ENCODE results near the gene CACNB1.
A peak's percentile ranks its signal among the peaks of the same experiment; 100 is the strongest.

Gene CACNB1

DNA sequence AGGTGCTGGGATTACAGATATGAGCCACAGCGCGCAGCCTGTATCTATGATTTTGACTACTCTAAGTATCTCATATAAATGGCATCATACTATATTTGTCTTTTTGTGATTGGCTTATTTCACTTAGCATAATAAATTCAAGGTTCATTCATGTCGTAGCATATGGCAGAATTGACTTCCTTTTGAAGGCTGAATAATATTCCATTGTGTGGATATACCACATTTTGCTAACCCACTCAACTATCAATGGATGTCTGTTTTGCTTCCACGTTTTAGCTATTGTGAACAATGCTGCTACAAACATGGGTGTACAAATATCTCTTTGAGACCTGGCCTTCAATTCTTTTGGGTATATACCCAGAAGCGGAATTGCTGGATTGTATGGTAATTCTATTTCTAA lies 56.2 kb downstream of the CACNB1 start:
- Histone ChIP-seq H3K4me3 (ENCODE audit: low read depth, low read length) (no peak overlapping the region), H3K27ac (ENCODE audit: extremely low read depth, low read depth, low read length) (no peak overlapping the region), H3K9me3 (ENCODE audit: control insufficient read depth, insufficient read depth, low read depth, low read length) (no peaks in the 10 kb centered on the region), H3K4me1 (ENCODE audit: control insufficient read depth, insufficient read depth, low read length) (no peaks in the 10 kb centered on the region), H3K36me3 (ENCODE audit: control insufficient read depth in 2 of 2, insufficient read depth in 1 of 2, low read length in 2 of 2) (no peaks in the 10 kb centered on the region)
- CTCF ChIA-PET: interaction anchor here (0.7 to 0.8 kb wide), 2 partner anchors 10 to 158 kb away, joined by 3 to 4 read pairs; partner anchors contain the start of gene PLXDC1
- POLR2A ChIA-PET: no interaction called here
- TF ChIP-seq ZNF146 (tag by site-specific recombination; IDR thresholded peaks at IDR 0.05): peak; percentile 94
- TF ChIP-seq, protein P1, sequence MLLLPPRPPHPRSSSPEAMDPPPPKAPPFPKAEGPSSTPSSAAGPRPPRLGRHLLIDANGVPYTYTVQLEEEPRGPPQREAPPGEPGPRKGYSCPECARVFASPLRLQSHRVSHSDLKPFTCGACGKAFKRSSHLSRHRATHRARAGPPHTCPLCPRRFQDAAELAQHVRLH (tag by site-specific recombination; IDR thresholded peaks at IDR 0.05): peak; percentile 64; the same call in 1 of the 2 replicates
- TF ChIP-seq ZBTB21 (tag by site-specific recombination; IDR thresholded peaks at IDR 0.05): no peak

DNA sequence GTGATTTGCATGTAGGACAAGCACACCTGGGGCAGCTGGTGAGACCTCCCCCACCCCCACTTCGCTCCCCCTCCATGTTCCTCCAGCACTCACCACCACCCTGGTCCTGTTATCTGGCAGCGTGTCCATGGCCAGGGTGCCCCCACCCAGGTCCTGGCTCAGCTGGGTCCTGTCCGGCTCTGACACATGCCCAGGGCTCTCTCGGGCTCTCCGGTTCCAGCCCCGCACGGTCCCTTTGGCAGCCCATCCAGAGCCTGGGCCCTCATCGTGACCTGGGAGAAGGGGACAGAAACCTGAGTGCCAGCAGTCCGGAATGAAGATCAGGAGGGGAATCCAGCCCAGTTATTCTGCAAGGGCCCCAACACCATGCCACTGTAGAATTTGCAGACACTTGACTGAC lies 57.9 kb downstream of the CACNB1 start:
- Histone ChIP-seq H3K4me3 (ENCODE audit: low read depth, low read length) (no peak overlapping the region), H3K9me3 (ENCODE audit: control insufficient read depth, insufficient read depth, low read depth, low read length) (no peaks in the 10 kb centered on the region), H3K27ac (ENCODE audit: extremely low read depth, low read depth, low read length) (no peak overlapping the region), H3K4me1 (ENCODE audit: control insufficient read depth, insufficient read depth, low read length) (no peaks in the 10 kb centered on the region), H3K36me3 (ENCODE audit: control insufficient read depth in 2 of 2, insufficient read depth in 1 of 2, low read length in 2 of 2) (no peaks in the 10 kb centered on the region)
- ChIA-PET CTCF (interaction anchor here (1.0 to 2.0 kb wide), 2 partner anchors 14 to 157 kb away, joined by 5 to 8 read pairs; no protein-coding TSS in a partner anchor), POLR2A (no interaction called here)
- TF ChIP-seq, protein P2, sequence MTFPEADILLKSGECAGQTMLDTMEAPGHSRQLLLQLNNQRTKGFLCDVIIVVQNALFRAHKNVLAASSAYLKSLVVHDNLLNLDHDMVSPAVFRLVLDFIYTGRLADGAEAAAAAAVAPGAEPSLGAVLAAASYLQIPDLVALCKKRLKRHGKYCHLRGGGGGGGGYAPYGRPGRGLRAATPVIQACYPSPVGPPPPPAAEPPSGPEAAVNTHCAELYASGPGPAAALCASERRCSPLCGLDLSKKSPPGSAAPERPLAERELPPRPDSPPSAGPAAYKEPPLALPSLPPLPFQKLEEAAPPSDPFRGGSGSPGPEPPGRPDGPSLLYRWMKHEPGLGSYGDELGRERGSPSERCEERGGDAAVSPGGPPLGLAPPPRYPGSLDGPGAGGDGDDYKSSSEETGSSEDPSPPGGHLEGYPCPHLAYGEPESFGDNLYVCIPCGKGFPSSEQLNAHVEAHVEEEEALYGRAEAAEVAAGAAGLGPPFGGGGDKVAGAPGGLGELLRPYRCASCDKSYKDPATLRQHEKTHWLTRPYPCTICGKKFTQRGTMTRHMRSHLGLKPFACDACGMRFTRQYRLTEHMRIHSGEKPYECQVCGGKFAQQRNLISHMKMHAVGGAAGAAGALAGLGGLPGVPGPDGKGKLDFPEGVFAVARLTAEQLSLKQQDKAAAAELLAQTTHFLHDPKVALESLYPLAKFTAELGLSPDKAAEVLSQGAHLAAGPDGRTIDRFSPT (tag by site-specific recombination; IDR thresholded peaks at IDR 0.05): no peak

DNA sequence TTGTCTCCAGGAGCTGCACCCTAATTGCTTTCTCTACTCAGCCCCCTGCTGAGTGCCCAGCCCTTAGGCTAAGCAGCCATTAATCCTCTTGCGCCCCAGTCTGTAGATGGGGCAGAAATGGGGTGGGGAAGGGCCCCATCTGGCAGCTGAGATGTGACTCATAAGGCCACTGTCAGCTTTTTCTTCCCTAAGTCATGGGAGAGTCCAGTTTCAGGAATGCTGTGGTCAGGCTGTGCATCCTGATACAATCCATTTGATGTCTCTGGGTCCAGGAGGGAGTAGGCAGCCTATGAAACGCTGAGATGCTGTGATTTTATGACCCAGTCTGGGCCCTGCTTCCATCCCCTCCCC lies 58.3 kb downstream of the CACNB1 start:
- H3K4me1 ChIP-seq (ENCODE audit: control insufficient read depth, insufficient read depth, low read length): no peaks in the 10 kb centered on the region
- no peaks in the 10 kb centered on the region for H3K9me3 ChIP-seq (ENCODE audit: control insufficient read depth, insufficient read depth, low read depth, low read length)
- ChIA-PET POLR2A (no interaction called here), CTCF (interaction anchor here (2.0 kb wide), 1 partner anchor 14 kb away, joined by 8 read pairs; no protein-coding TSS in a partner anchor)
- no peak overlapping the region for H3K27ac ChIP-seq (ENCODE audit: extremely low read depth, low read depth, low read length)
- H3K4me3 ChIP-seq (ENCODE audit: low read depth, low read length): no peak overlapping the region
- H3K36me3 ChIP-seq (ENCODE audit: control insufficient read depth in 2 of 2, insufficient read depth in 1 of 2, low read length in 2 of 2): no peaks in the 10 kb centered on the region
- TF ChIP-seq SETDB1 (IDR thresholded peaks at IDR 0.05; ENCODE audit: insufficient read length, low read length) (no peak), ZNF473 (tag by site-specific recombination; IDR thresholded peaks at IDR 0.05) (no peak), ZNF664 (tag by site-specific recombination; IDR thresholded peaks at IDR 0.05) (no peak), ZNF830 (tag by site-specific recombination; IDR thresholded peaks at IDR 0.05; ENCODE audit: low read depth) (no peak), GLI4 (tag by site-specific recombination; IDR thresholded peaks at IDR 0.05) (no peak), ZNF548 (tag by site-specific recombination; IDR thresholded peaks at IDR 0.05) (no peak), ZBTB48 (tag by site-specific recombination; IDR thresholded peaks at IDR 0.05) (no peak), WT1 (tag by site-specific recombination; IDR thresholded peaks at IDR 0.05) (no peak), ZNF112 (tag by site-specific recombination; IDR thresholded peaks at IDR 0.05) (no peak), KLF8 (tag by site-specific recombination; IDR thresholded peaks at IDR 0.05) (no peak), SALL2 (tag by site-specific recombination; IDR thresholded peaks at IDR 0.05; ENCODE audit: borderline replicate concordance) (no peak), ZNF530 (tag by site-specific recombination; IDR thresholded peaks at IDR 0.05; ENCODE audit: low read depth) (no peak), ZNF501 (tag by site-specific recombination; IDR thresholded peaks at IDR 0.05) (no peak), ZNF785 (tag by site-specific recombination; IDR thresholded peaks at IDR 0.05) (no peak)
- TF ChIP-seq, protein P3, sequence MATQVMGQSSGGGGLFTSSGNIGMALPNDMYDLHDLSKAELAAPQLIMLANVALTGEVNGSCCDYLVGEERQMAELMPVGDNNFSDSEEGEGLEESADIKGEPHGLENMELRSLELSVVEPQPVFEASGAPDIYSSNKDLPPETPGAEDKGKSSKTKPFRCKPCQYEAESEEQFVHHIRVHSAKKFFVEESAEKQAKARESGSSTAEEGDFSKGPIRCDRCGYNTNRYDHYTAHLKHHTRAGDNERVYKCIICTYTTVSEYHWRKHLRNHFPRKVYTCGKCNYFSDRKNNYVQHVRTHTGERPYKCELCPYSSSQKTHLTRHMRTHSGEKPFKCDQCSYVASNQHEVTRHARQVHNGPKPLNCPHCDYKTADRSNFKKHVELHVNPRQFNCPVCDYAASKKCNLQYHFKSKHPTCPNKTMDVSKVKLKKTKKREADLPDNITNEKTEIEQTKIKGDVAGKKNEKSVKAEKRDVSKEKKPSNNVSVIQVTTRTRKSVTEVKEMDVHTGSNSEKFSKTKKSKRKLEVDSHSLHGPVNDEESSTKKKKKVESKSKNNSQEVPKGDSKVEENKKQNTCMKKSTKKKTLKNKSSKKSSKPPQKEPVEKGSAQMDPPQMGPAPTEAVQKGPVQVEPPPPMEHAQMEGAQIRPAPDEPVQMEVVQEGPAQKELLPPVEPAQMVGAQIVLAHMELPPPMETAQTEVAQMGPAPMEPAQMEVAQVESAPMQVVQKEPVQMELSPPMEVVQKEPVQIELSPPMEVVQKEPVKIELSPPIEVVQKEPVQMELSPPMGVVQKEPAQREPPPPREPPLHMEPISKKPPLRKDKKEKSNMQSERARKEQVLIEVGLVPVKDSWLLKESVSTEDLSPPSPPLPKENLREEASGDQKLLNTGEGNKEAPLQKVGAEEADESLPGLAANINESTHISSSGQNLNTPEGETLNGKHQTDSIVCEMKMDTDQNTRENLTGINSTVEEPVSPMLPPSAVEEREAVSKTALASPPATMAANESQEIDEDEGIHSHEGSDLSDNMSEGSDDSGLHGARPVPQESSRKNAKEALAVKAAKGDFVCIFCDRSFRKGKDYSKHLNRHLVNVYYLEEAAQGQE (tag by site-specific recombination; IDR thresholded peaks at IDR 0.05): no peak
- TF ChIP-seq, protein P4, sequence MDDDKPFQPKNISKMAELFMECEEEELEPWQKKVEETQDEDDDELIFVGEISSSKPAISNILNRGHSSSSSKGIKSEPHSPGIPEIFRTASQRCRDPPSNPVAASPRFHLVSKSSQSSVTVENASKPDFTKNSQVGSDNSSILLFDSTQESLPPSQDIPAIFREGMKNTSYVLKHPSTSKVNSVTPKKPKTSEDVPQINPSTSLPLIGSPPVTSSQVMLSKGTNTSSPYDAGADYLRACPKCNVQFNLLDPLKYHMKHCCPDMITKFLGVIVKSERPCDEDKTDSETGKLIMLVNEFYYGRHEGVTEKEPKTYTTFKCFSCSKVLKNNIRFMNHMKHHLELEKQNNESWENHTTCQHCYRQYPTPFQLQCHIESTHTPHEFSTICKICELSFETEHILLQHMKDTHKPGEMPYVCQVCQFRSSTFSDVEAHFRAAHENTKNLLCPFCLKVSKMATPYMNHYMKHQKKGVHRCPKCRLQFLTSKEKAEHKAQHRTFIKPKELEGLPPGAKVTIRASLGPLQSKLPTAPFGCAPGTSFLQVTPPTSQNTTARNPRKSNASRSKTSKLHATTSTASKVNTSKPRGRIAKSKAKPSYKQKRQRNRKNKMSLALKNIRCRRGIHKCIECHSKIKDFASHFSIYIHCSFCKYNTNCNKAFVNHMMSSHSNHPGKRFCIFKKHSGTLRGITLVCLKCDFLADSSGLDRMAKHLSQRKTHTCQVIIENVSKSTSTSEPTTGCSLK (tag by site-specific recombination; IDR thresholded peaks at IDR 0.05): no peak

All from HEK293 (cell line).